ENCODE results near the gene MASP1. TPM values are rescaled to one million over a fixed set of nuclear protein-coding genes. Genes with fewer than 3 reads are reported as not detected.

The MASP1 gene
- total RNA-seq, 4 donors from 2014 or later: 3.8 to 9.9 (median 6.9) TPM

GRCh38 chr3:187265461-187265955, 26.0 kb downstream of the MASP1 start:
- DNase-seq (ENCODE audit: low spot score) (no peak), ATAC-seq (ENCODE audit: low FRiP score) (no peak)
- TF ChIP-seq, protein P1, sequence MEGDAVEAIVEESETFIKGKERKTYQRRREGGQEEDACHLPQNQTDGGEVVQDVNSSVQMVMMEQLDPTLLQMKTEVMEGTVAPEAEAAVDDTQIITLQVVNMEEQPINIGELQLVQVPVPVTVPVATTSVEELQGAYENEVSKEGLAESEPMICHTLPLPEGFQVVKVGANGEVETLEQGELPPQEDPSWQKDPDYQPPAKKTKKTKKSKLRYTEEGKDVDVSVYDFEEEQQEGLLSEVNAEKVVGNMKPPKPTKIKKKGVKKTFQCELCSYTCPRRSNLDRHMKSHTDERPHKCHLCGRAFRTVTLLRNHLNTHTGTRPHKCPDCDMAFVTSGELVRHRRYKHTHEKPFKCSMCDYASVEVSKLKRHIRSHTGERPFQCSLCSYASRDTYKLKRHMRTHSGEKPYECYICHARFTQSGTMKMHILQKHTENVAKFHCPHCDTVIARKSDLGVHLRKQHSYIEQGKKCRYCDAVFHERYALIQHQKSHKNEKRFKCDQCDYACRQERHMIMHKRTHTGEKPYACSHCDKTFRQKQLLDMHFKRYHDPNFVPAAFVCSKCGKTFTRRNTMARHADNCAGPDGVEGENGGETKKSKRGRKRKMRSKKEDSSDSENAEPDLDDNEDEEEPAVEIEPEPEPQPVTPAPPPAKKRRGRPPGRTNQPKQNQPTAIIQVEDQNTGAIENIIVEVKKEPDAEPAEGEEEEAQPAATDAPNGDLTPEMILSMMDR (IDR thresholded peaks at IDR 0.05): no peak

DNA sequence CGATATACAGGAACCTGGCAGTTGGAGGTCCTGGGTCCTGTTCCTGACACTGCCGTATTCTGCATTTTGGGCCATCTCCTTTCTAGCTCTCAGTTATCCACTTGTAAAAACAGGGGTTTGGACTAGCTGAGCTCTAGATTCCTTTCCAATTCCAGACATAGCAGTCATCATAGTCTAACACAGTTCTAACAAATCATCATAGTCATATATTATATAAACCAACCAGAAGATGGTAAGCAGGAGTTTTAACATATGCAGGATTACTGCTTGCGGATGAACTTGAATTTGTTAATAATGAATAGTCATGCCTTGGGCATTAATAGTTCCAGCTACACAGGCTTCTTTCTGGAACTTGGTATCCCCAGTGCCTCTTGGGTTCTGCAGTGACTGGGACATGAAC, 26.6 kb downstream of the MASP1 start:
- TF ChIP-seq, protein P1 (IDR thresholded peaks at IDR 0.05): no peak
- no peak for ATAC-seq (ENCODE audit: low FRiP score)
- DNase-seq (ENCODE audit: low spot score): no peak

GRCh38 chr3:187264021-187264420, 27.5 kb downstream of the MASP1 start:
- DNase-seq (ENCODE audit: low spot score) (no peak), ATAC-seq (ENCODE audit: low FRiP score) (no peak)

GRCh38 chr3:187263270-187263669, 28.3 kb downstream of the MASP1 start:
- DNase-seq (ENCODE audit: low spot score) (no peak), ATAC-seq (ENCODE audit: low FRiP score) (no peak)
- TF ChIP-seq, protein P1 (IDR thresholded peaks at IDR 0.05): no peak

More at GRCh38 chr3:187264021-187264420, 27.5 kb downstream of the MASP1 start:
- TF ChIP-seq, protein P1 (IDR thresholded peaks at IDR 0.05): no peak

- TF ChIP-seq, protein P1 (IDR thresholded peaks at IDR 0.05): no peak
- DNase-seq (ENCODE audit: low spot score) (no peak), ATAC-seq (ENCODE audit: low FRiP score) (no peak)
These were observed 29.2 kb downstream of the MASP1 start for GRCh38 chr3:187262360-187262759.

- ATAC-seq (ENCODE audit: low FRiP score): no peak
- no peak for DNase-seq (ENCODE audit: low spot score)
- TF ChIP-seq, protein P1 (IDR thresholded peaks at IDR 0.05): no peak
These were observed 30.0 kb downstream of the MASP1 start for GRCh38 chr3:187261541-187261969.

GRCh38 chr3:187259171-187259570, 32.4 kb downstream of the MASP1 start:
- TF ChIP-seq, protein P1 (IDR thresholded peaks at IDR 0.05): no peak
- ATAC-seq (ENCODE audit: low FRiP score) (no peak), DNase-seq (ENCODE audit: low spot score) (no peak)

Measured in omental fat pad (tissue), 4 donors.